Liver (tissue), 9 donors: Measurements from ENCODE around the gene THRA. TPM values are rescaled to one million over a fixed set of nuclear protein-coding genes. Genes with fewer than 3 reads are reported as not detected.

Experiments used
- DNase-seq: peaks from one replicate; pipeline ENCODE4 v3.0.0-alpha.2; 2017; ENCODE audit warnings: low spot score
- H3K27ac ChIP-seq, 2 donors: one replicate each; pipeline ENCODE4 v1.7.0; 2013; ENCODE audit warnings: inconsistent platforms in 2 of 2, low read length in 2 of 2, control low read depth in 1 of 2, low read depth in 1 of 2, mild to moderate bottlenecking in 1 of 2
- H3K27me3 ChIP-seq, 4 donors: one replicate each; pipeline versions ENCODE4 v1.6.1 to v1.7.0; 2013; ENCODE audit warnings: low read length in 3 of 4, inconsistent platforms in 1 of 4, mild to moderate bottlenecking in 1 of 4, moderate library complexity in 1 of 4; ENCODE audit not compliant: control insufficient read depth in 4 of 4, insufficient read depth in 4 of 4
- H3K36me3 ChIP-seq, 4 donors: one replicate each; pipeline versions ENCODE4 v1.6.1 to v1.7.0; 2013; ENCODE audit warnings: low read length in 3 of 4, mild to moderate bottlenecking in 3 of 4, low read depth in 1 of 4, moderate library complexity in 1 of 4; ENCODE audit not compliant: control insufficient read depth in 4 of 4, insufficient read depth in 3 of 4
- H3K4me1 ChIP-seq, 4 donors: one replicate each; pipeline versions ENCODE4 v1.6.1 to v1.7.0; 2013; ENCODE audit warnings: low read length in 3 of 4, mild to moderate bottlenecking in 3 of 4, moderate library complexity in 1 of 4; ENCODE audit not compliant: control insufficient read depth in 4 of 4, insufficient read depth in 4 of 4
- H3K4me3 ChIP-seq, 3 donors: one replicate each; pipeline versions ENCODE4 v1.6.1 to v1.7.0; 2013; ENCODE audit warnings: low read length in 3 of 3, control low read depth in 1 of 3, low read depth in 1 of 3, mild to moderate bottlenecking in 1 of 3
- H3K9ac ChIP-seq, 2 donors: one replicate each; pipeline ENCODE4 v1.7.0; 2013; ENCODE audit warnings: low read length in 2 of 2, mild to moderate bottlenecking in 2 of 2, moderate library complexity in 2 of 2, control low read depth in 1 of 2, low read depth in 1 of 2
- H3K9me3 ChIP-seq, 4 donors: one replicate each; pipeline versions ENCODE4 v1.6.1 to v1.7.0; 2013; ENCODE audit warnings: low read length in 3 of 4; ENCODE audit not compliant: control insufficient read depth in 4 of 4
- ATF3 ChIP-seq: IDR thresholded peaks from 2 replicates; pipeline ENCODE4 v1.6.1; 2016; ENCODE audit warnings: antibody characterized with exemption
- EGR1 ChIP-seq, 2 donors: IDR thresholded peaks; 2 replicates each; pipeline ENCODE4 v1.6.1; 2016 to 2018; ENCODE audit warnings: antibody characterized with exemption in 2 of 2, low read depth in 2 of 2
- FOXA1 ChIP-seq: IDR thresholded peaks from 2 replicates; pipeline ENCODE4 v1.6.1; 2016; ENCODE audit warnings: antibody characterized with exemption
- FOXA2 ChIP-seq: IDR thresholded peaks from 2 replicates; pipeline ENCODE4 v1.6.1; 2016; ENCODE audit warnings: antibody characterized with exemption
- GABPA ChIP-seq, 2 donors: IDR thresholded peaks in 1 of 2; conservative IDR thresholded peaks in 1 of 2; 2 replicates each; pipeline ENCODE4 v1.6.1; 2016; ENCODE audit warnings: antibody characterized with exemption in 2 of 2, mild to moderate bottlenecking in 1 of 2, moderate library complexity in 1 of 2
- HNF4A ChIP-seq, 2 donors: conservative IDR thresholded peaks; 2 replicates each; pipeline ENCODE4 v1.6.1; 2016; ENCODE audit warnings: antibody characterized with exemption in 2 of 2, mild to moderate bottlenecking in 2 of 2
- HNF4G ChIP-seq: IDR thresholded peaks from 2 replicates; pipeline ENCODE4 v1.6.1; 2016; ENCODE audit warnings: antibody characterized with exemption
- JUND ChIP-seq, 2 donors: IDR thresholded peaks; 2 replicates each; pipeline ENCODE4 v1.6.1; 2016; ENCODE audit warnings: antibody characterized with exemption in 2 of 2
- MAX ChIP-seq: IDR thresholded peaks from 2 replicates; pipeline ENCODE4 v1.6.1; 2016; ENCODE audit warnings: antibody characterized with exemption
- RAD21 ChIP-seq, 2 donors: IDR thresholded peaks; 2 replicates each; pipeline ENCODE4 v1.6.1; 2016; ENCODE audit warnings: antibody characterized with exemption in 2 of 2, mild to moderate bottlenecking in 2 of 2
- RXRA ChIP-seq, 2 donors: IDR thresholded peaks; 2 replicates each; pipeline ENCODE4 v1.6.1; 2017 to 2018; ENCODE audit warnings: antibody characterized with exemption in 2 of 2, mild to moderate bottlenecking in 1 of 2
- SP1 ChIP-seq: IDR thresholded peaks from 2 replicates; pipeline ENCODE4 v1.6.1; 2018; ENCODE audit warnings: antibody characterized with exemption, mild to moderate bottlenecking
- TAF1 ChIP-seq: conservative IDR thresholded peaks from 2 replicates; pipeline ENCODE4 v1.6.1; 2016; ENCODE audit warnings: antibody characterized with exemption, mild to moderate bottlenecking
- YY1 ChIP-seq: IDR thresholded peaks from 2 replicates; pipeline ENCODE4 v1.6.1; 2016; ENCODE audit warnings: antibody characterized with exemption, mild to moderate bottlenecking
- WGBS: extraction: QIAGEN DNeasy Blood & Tissue Kit; methylation state at CpG from one replicate; pipeline ENCODE4 v1.1.7; 2013; 5-methylcytosine and 5-hydroxymethylcytosine counted together
- polyA plus RNA-seq, 2 donors: library from polyadenylated mRNA; stranded (reverse) in 1 of 2; unstranded in 1 of 2; fragments of 200-250 nt in 1 of 2; fragments of >200 nt in 1 of 2; fragmentation: Nextera tagmentation in 1 of 2; extraction: Ambion mirVana in 1 of 2; gene quantifications; one replicate each; pipeline versions ENCODE4 v1.2.1 to v1.2.3, GENCODE V29; 2013 to 2015
- total RNA-seq, 2 donors: library from RNA; depleted of rRNA; stranded (reverse); fragments of >200 nt; gene quantifications; one replicate each; pipeline ENCODE4 v1.2.3, GENCODE V29; 2014
- TF ChIP-seq, protein P1 (sequence below): fragments of 150-350 bp; IDR thresholded peaks from 2 replicates; pipeline ENCODE4 v1.5.1; 2017; ENCODE audit warnings: improper control_type of control experiment, low read depth, low read length; ENCODE audit not compliant: missing input control
- TF ChIP-seq, protein P2 (sequence below): IDR thresholded peaks from 2 replicates; pipeline ENCODE4 v1.6.1; 2016; ENCODE audit warnings: antibody characterized with exemption
- TF ChIP-seq, protein P3 (sequence below): IDR thresholded peaks from 2 replicates; pipeline ENCODE4 v1.6.1; 2016; ENCODE audit warnings: antibody characterized with exemption, mild to moderate bottlenecking
- donor health status: healthy.
- donor health status: healthy.
- donor health status: healthy.
- donor health status: healthy.
- donor health status: healthy.

The THRA gene
- total and polyA plus RNA-seq, 4 donors = 3.2 to 10.3 (median 7.4) TPM

- TF ChIP-seq, protein P1, sequence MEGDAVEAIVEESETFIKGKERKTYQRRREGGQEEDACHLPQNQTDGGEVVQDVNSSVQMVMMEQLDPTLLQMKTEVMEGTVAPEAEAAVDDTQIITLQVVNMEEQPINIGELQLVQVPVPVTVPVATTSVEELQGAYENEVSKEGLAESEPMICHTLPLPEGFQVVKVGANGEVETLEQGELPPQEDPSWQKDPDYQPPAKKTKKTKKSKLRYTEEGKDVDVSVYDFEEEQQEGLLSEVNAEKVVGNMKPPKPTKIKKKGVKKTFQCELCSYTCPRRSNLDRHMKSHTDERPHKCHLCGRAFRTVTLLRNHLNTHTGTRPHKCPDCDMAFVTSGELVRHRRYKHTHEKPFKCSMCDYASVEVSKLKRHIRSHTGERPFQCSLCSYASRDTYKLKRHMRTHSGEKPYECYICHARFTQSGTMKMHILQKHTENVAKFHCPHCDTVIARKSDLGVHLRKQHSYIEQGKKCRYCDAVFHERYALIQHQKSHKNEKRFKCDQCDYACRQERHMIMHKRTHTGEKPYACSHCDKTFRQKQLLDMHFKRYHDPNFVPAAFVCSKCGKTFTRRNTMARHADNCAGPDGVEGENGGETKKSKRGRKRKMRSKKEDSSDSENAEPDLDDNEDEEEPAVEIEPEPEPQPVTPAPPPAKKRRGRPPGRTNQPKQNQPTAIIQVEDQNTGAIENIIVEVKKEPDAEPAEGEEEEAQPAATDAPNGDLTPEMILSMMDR = no peak
These were observed 8.0 kb downstream of the THRA start (continued) for GRCh38 chr17:40070709-40071312.

GRCh38 chr17:40071313-40072039 lies 8.7 kb downstream of the THRA start:
- peak; percentile 78 for DNase-seq
- H3K27me3 ChIP-seq = no peaks in the 10 kb centered on the region
- H3K4me3 ChIP-seq = no peak overlapping the region
- H3K9me3 ChIP-seq = no peaks in the 10 kb centered on the region
- no peaks in the 10 kb centered on the region for H3K36me3 ChIP-seq
- peak overlapping the region; percentile 3 to 62 for H3K27ac ChIP-seq
- peaks cover 33 to 78% (median 57%) of the 10 kb centered on the region in 4 donors for H3K4me1 ChIP-seq
- no peak overlapping the region for H3K9ac ChIP-seq
- WGBS = 64% methylated on average over 16 of the region's 16 CpGs
- TF ChIP-seq SP1 (no peak), EGR1 (IDR thresholded peaks at IDR 0.05; ENCODE audit: low read depth in 2 of 2) (no peak), ATF3 (no peak), MAX (no peak), YY1 (no peak)
- TF ChIP-seq, protein P2, sequence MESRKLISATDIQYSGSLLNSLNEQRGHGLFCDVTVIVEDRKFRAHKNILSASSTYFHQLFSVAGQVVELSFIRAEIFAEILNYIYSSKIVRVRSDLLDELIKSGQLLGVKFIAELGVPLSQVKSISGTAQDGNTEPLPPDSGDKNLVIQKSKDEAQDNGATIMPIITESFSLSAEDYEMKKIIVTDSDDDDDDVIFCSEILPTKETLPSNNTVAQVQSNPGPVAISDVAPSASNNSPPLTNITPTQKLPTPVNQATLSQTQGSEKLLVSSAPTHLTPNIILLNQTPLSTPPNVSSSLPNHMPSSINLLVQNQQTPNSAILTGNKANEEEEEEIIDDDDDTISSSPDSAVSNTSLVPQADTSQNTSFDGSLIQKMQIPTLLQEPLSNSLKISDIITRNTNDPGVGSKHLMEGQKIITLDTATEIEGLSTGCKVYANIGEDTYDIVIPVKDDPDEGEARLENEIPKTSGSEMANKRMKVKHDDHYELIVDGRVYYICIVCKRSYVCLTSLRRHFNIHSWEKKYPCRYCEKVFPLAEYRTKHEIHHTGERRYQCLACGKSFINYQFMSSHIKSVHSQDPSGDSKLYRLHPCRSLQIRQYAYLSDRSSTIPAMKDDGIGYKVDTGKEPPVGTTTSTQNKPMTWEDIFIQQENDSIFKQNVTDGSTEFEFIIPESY = no peak

DNA sequence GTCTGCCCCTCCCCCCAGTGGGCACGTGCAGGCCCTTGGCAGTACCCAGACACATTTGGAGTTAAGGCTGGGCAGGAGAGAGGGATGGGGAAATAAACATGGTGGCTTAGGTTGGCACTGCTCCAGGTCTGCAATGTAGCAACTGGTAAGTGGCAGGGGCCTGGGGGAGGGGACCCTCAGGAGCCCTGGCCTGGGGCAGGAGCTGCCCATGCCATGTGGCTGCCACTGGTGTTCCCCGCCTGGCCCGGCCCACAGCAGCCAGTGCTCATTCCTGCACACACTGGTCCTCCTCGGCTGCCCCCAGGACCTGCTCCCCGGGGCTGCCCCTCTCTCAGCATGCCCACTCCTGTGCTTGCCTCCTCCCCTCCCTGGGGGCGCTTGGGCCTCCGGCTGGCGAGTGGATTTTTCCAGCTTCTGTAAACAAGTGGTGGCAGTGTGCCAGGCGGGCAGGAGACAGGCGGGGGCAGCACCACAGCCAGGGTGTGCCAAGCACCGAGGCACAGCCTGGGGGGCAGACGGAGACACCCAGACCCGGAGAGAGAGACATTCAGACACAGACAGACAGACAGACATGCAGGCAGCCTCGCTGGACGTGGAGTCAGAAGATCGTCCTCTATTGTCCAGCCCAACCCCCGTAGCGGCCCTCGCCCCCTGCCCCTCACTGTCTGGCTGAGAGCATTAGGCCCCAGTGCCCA lies 9.4 kb downstream of the THRA start:
- Histone ChIP-seq H3K27me3 (no peaks in the 10 kb centered on the region), H3K9ac (no peak overlapping the region), H3K36me3 (no peaks in the 10 kb centered on the region), H3K4me3 (no peak overlapping the region), H3K9me3 (no peaks in the 10 kb centered on the region), H3K27ac (peak overlapping the region; percentile 3 to 62), H3K4me1 (peaks cover 33 to 82% (median 57%) of the 10 kb centered on the region in 4 donors)
- WGBS = 26% methylated on average over 19 of the region's 19 CpGs
- DNase-seq = peak; percentile 62
- no peak for TF ChIP-seq TAF1
- TF ChIP-seq, protein P2 = no peak
- TF ChIP-seq RXRA (IDR thresholded peaks at IDR 0.05) = peak in 1 of 2 donors; percentile 22
- peak in 1 of 2 donors; percentile 3 for TF ChIP-seq RAD21 (IDR thresholded peaks at IDR 0.05)
- TF ChIP-seq FOXA1 = peak; percentile 39
- TF ChIP-seq HNF4G = no peak
- no peak for TF ChIP-seq ATF3
- TF ChIP-seq, protein P3, sequence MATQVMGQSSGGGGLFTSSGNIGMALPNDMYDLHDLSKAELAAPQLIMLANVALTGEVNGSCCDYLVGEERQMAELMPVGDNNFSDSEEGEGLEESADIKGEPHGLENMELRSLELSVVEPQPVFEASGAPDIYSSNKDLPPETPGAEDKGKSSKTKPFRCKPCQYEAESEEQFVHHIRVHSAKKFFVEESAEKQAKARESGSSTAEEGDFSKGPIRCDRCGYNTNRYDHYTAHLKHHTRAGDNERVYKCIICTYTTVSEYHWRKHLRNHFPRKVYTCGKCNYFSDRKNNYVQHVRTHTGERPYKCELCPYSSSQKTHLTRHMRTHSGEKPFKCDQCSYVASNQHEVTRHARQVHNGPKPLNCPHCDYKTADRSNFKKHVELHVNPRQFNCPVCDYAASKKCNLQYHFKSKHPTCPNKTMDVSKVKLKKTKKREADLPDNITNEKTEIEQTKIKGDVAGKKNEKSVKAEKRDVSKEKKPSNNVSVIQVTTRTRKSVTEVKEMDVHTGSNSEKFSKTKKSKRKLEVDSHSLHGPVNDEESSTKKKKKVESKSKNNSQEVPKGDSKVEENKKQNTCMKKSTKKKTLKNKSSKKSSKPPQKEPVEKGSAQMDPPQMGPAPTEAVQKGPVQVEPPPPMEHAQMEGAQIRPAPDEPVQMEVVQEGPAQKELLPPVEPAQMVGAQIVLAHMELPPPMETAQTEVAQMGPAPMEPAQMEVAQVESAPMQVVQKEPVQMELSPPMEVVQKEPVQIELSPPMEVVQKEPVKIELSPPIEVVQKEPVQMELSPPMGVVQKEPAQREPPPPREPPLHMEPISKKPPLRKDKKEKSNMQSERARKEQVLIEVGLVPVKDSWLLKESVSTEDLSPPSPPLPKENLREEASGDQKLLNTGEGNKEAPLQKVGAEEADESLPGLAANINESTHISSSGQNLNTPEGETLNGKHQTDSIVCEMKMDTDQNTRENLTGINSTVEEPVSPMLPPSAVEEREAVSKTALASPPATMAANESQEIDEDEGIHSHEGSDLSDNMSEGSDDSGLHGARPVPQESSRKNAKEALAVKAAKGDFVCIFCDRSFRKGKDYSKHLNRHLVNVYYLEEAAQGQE = no peak
- no peak for TF ChIP-seq HNF4A (conservative IDR thresholded peaks at IDR 0.05)
- TF ChIP-seq GABPA (IDR thresholded peaks at IDR 0.05 in 1 of 2, conservative IDR thresholded peaks at IDR 0.05 in 1 of 2) = no peak
- TF ChIP-seq MAX = no peak
- TF ChIP-seq JUND (IDR thresholded peaks at IDR 0.05) = no peak
- TF ChIP-seq EGR1 (IDR thresholded peaks at IDR 0.05; ENCODE audit: low read depth in 2 of 2) = no peak
- peak; percentile 74 for TF ChIP-seq FOXA2
